Panc1 (cell line): Measurements from ENCODE around the gene STK39. TPM values are rescaled to one million over a fixed set of nuclear protein-coding genes. Genes with fewer than 3 reads are reported as not detected.

Experiments used
- ATAC-seq: fragments of 200-7000 bp; cut with Tn5 transposase; 2 replicates; pipeline ENCODE4 v1.9.1; 2020; ENCODE audit warnings: mild to moderate bottlenecking, moderate library complexity
- BruUV-seq: library from RNA; stranded (reverse); fragments of 400-500 nt; replicated peaks from 2 replicates; lab custom pipeline; 2021; lab: Mats Ljungman, UMichigan
- CTCF ChIA-PET: fragments of 300-600 bp; sonication (Branson Sonifier 250); formaldehyde crosslinking; loops from one replicate; lab custom pipeline; 2022; ENCODE audit warnings: antibody characterized with exemption; lab: Charles Lee
- POLR2A ChIA-PET: fragments of 300-600 bp; sonication (Branson Sonifier 250); formaldehyde crosslinking; loops from one replicate; lab custom pipeline; 2022; ENCODE audit warnings: antibody characterized with exemption; lab: Charles Lee
- DNase-seq: peaks from one replicate; pipeline ENCODE4 v3.0.0-alpha.2; 2010; ENCODE audit warnings: low read depth, low spot score
- H3K27ac ChIP-seq: 2 replicates; pipeline ENCODE4 v1.5.1; 2011; ENCODE audit warnings: mild to moderate bottlenecking, low read length, inconsistent platforms
- H3K27me3 ChIP-seq: fragments of 200-500 bp; sonication (Bioruptor generic); 2 replicates; pipeline ENCODE4 v1.6.0; 2014; ENCODE audit warnings: low read length, inconsistent platforms; ENCODE audit not compliant: control insufficient read depth, insufficient read depth
- H3K36me3 ChIP-seq: fragments of 200-500 bp; sonication (Bioruptor generic); 2 replicates; pipeline ENCODE4 v1.5.1; 2014; ENCODE audit warnings: inconsistent platforms, mild to moderate bottlenecking, low read length, moderate library complexity; ENCODE audit not compliant: control insufficient read depth, insufficient read depth
- H3K4me1 ChIP-seq: 2 replicates; pipeline ENCODE4 v1.5.1; 2011; ENCODE audit warnings: inconsistent platforms, mild to moderate bottlenecking, low read length, moderate library complexity; ENCODE audit not compliant: control insufficient read depth, insufficient read depth
- H3K4me3 ChIP-seq, 2 experiments: 2 replicates each; pipeline ENCODE4 v1.5.1; 2011 to 2012; ENCODE audit warnings: low read depth in 2 of 2, low read length in 2 of 2, mild to moderate bottlenecking in 2 of 2, inconsistent platforms in 1 of 2, moderate library complexity in 1 of 2
- H3K9me3 ChIP-seq: fragments of 200-500 bp; sonication (Bioruptor generic); 2 replicates; pipeline ENCODE4 v1.5.1; 2014; ENCODE audit warnings: low read depth, mild to moderate bottlenecking, inconsistent platforms, low read length, moderate library complexity; ENCODE audit not compliant: control insufficient read depth, insufficient read depth
- CTCF ChIP-seq: fragments of 450-650 bp; IDR thresholded peaks from 2 replicates; pipeline ENCODE4 v1.5.1; 2017; ENCODE audit warnings: mild to moderate bottlenecking
- POLR2AphosphoS5 ChIP-seq: IDR thresholded peaks from 2 replicates; pipeline ENCODE4 v1.6.1; 2012; ENCODE audit warnings: mild to moderate bottlenecking, low read depth, low read length, moderate library complexity
- REST ChIP-seq, 2 experiments: IDR thresholded peaks; 2 replicates each; pipeline ENCODE4 v1.6.1; 2011 to 2012; ENCODE audit warnings: low read depth in 2 of 2, control low read depth in 1 of 2, low read length in 1 of 2, mild to moderate bottlenecking in 1 of 2, moderate library complexity in 1 of 2; ENCODE audit not compliant: insufficient read depth in 1 of 2
- SIN3A ChIP-seq: IDR thresholded peaks from 2 replicates; pipeline ENCODE4 v1.6.1; 2012; ENCODE audit warnings: low read depth, mild to moderate bottlenecking, low read length, moderate library complexity, borderline replicate concordance; ENCODE audit not compliant: insufficient read depth
- TCF7L2 ChIP-seq: IDR thresholded peaks from 2 replicates; pipeline ENCODE4 v1.6.1; 2011; ENCODE audit warnings: mild to moderate bottlenecking, low read depth, low read length, inconsistent platforms
- in situ Hi-C: cut with HindIII; loops from 2 replicates; pipeline ENCODE4 v1.10.0; 2016; ENCODE audit warnings: low sequenced_read_pairs, low pct_unique_long_range_greater_than_20kb
- intact Hi-C: fragments of 100-400 bp; cut with micrococcal nuclease; formaldehyde crosslinking; loops from one replicate; pipeline ENCODE4 v1.10.0; 2022; ENCODE audit not compliant: unreplicated experiment
- total RNA-seq: library from RNA; stranded (reverse); gene quantifications from one replicate; pipeline ENCODE4 v1.2.1, GENCODE V29; 2021; ENCODE audit not compliant: unreplicated experiment

Gene STK39
- total RNA-seq, 1 experiment from 2014 or later: 14.0 TPM

GRCh38 chr2:168212866-168213265, 34.5 kb downstream of the STK39 start:
- in situ Hi-C loops: no loop called here
- intact Hi-C loops: no loop called here
- no peak for DNase-seq
- no peaks in the 10 kb centered on the region for H3K27me3 ChIP-seq
- TF ChIP-seq SIN3A (no peak), REST (IDR thresholded peaks at IDR 0.05; ENCODE audit: insufficient read depth in 1 of 2, low read depth in 2 of 2, low read length in 1 of 2) (no peak), TCF7L2 (no peak), POLR2AphosphoS5 (no peak), CTCF (no peak)
- no peak overlapping the region for H3K4me3 ChIP-seq
- ATAC-seq: no peak
- BruUV-seq: no TSS peak
- ChIA-PET POLR2A (no interaction called here), CTCF (no interaction called here)
- H3K27ac ChIP-seq: no peak overlapping the region
- H3K36me3 ChIP-seq: no peaks in the 10 kb centered on the region
- H3K9me3 ChIP-seq: no peaks in the 10 kb centered on the region
- H3K4me1 ChIP-seq: peaks cover 2% of the 10 kb centered on the region; the same call in 1 of the 2 replicates

- DNase-seq: no peak
- H3K4me1 ChIP-seq: peaks cover 2% of the 10 kb centered on the region; the same call in 1 of the 2 replicates
- CTCF ChIA-PET: no interaction called here
- BruUV-seq: no TSS peak
- no peaks in the 10 kb centered on the region for H3K36me3 ChIP-seq
- no peak for ATAC-seq
- in situ Hi-C loops (no loop called here), intact Hi-C loops (no loop called here)
- H3K9me3 ChIP-seq: no peaks in the 10 kb centered on the region
- no peak for TF ChIP-seq REST (IDR thresholded peaks at IDR 0.05; ENCODE audit: insufficient read depth in 1 of 2, low read depth in 2 of 2, low read length in 1 of 2)
- TF ChIP-seq POLR2AphosphoS5: no peak
- TF ChIP-seq CTCF: no peak
- H3K27ac ChIP-seq: no peak overlapping the region
- H3K27me3 ChIP-seq: no peaks in the 10 kb centered on the region
- POLR2A ChIA-PET: no interaction called here
- no peak overlapping the region for H3K4me3 ChIP-seq
Observed at GRCh38 chr2:168212167-168212566, 35.2 kb downstream of the STK39 start.
